ENCODE data around the gene FBLN7.

GRCh38 chr2:112173646-112174319 lies 35.6 kb downstream of the FBLN7 start:
- TF ChIP-seq, protein P1, sequence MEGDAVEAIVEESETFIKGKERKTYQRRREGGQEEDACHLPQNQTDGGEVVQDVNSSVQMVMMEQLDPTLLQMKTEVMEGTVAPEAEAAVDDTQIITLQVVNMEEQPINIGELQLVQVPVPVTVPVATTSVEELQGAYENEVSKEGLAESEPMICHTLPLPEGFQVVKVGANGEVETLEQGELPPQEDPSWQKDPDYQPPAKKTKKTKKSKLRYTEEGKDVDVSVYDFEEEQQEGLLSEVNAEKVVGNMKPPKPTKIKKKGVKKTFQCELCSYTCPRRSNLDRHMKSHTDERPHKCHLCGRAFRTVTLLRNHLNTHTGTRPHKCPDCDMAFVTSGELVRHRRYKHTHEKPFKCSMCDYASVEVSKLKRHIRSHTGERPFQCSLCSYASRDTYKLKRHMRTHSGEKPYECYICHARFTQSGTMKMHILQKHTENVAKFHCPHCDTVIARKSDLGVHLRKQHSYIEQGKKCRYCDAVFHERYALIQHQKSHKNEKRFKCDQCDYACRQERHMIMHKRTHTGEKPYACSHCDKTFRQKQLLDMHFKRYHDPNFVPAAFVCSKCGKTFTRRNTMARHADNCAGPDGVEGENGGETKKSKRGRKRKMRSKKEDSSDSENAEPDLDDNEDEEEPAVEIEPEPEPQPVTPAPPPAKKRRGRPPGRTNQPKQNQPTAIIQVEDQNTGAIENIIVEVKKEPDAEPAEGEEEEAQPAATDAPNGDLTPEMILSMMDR (conservative IDR thresholded peaks at IDR 0.05; ENCODE audit: low read length) = no peak
- TF ChIP-seq EZH2phosphoT487 (IDR thresholded peaks at IDR 0.05; ENCODE audit: borderline replicate concordance, low read depth, low read length) = no peak
